Right kidney (tissue), 1 donor: ENCODE data around the gene KRTAP12-4.
"Not testable (repeated sequence)": the region's sequence is repeated elsewhere in the genome, so short reads cannot be mapped to it uniquely, and the experiment has no call there.

Experiments used
- DNase-seq: peaks from one replicate; pipeline ENCODE4 v3.0.0-alpha.2; 2016

Gene KRTAP12-4

DNA sequence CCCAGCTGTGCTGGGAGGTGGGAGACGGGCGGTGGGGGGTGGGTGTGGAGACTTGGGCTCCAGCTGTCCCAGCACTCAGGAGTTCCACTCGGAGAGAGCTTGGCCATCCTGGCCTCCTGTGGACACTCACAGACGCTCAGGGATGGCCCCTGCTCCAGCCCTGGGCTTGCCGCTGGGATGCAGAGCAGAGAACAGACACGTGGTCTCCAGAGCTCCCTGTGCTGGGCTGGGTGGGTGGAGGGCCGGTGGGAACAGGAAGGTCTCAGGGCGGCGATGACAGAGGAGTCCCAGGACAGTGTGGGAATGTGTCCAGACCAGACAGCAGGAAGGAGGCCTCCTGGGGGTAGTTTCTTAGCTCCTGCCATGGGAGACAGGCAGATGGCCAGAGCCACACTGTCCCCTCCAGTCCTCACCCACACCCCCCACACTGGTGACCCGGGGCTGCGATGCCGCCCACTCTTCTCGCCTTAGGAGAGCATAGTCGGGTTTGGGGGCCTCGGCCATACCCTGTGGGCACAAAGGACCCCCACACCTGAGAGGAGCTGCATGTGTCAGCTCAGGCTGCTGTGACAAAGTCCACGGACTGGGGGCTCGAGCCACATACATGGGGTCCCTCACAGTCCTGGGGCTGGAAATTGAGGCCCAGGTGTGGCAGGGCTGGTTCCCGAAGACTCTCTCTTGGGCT, 25.6 kb downstream of the KRTAP12-4 start:
- no peak for DNase-seq

DNA sequence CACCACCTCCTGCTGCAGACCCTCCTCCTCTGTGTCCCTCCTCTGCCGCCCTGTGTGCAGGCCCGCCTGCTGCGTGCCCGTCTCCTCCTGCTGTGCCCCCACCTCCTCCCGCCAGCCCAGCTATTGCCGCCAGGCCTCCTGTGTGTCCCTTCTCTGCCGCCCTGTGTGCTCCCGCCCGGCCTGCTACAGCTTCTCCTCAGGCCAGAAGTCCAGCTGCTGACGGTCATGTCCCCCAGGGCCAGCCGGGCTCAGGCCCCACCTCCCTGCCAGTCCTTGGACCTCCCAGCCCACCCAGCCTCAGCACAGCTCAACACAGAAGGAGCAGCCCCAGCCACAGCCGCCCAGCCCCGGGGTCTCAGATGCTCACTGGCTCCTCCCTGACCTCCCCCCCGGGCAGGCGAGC, 26.6 kb downstream of the KRTAP12-4 start:
- DNase-seq = not testable (repeated sequence)

DNA sequence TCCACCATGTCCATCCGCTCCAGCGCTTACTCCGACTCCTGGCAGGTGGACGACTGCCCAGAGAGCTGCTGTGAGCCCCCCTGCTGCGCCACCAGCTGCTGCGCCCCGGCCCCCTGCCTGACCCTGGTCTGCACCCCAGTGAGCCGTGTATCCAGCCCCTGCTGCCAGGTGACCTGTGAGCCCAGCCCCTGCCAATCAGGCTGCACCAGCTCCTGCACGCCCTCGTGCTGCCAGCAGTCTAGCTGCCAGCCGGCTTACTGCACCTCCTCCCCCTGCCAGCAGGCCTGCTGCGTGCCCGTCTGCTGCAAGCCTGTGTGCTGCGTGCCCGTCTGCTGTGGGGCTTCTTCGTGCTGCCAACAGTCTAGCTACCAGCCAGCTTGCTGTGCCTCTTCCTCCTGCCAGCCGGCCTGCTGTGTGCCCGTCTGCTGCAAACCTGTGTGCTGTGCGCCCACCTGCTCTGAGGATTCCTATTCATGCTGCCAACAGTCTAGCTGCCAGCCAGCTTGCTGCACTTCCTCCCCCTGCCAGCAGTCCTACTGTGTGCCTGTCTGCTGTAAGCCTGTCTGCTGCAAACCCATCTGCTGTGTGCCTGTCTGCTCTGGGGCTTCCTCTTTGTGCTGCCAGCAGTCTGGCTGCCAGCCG, 27.2 kb downstream of the KRTAP12-4 start:
- not testable (repeated sequence) for DNase-seq

DNA sequence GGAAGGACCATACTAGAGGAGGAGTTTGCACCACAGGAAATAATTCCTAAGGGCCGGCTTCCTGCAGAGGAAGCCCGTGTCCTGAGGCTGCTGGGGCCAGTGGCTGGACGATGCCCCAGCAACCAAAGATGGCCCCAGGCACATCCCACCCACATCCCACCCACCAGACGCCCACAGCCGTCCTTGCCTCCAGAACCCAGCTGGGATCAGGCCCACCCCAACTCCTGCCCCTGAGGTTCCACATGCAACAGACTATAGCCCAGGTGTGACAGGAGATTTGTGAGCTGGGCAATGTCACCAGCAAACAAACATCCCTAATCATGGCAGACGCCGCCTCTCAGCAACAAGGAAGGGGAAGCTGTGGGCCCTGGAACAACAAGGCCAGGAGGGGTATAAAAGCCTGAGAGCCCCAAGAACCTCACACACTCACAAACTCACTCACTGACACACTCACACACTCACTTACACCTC, 27.8 kb downstream of the KRTAP12-4 start, which contains the start of gene KRTAP10-9:
Gene KRTAP10-9, plus strand, starts transcription at position 421 of the 471 bp plus-strand sequence. CDS start 79 bp downstream, outside the sequence.
- DNase-seq = no peak

DNA sequence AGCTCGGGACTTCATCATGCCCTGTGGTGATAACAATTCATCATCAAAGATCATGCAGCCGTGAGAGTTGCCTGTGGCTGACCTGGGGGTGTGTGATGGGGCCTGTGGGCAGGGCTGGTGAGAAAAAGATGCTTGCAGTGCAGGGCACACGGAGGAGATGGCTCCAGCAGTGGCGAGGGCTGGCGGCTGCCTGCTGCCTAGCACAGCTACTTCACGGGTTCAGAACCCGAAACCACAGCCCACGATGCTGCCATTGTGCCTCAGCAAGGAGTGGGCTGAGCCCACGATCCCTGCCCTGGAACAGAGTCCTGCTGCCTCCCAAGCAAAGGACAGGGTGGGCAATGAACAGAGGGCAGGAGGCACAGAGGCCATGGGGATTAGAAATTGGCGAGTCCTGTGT, 28.2 kb downstream of the KRTAP12-4 start:
- no peak for DNase-seq

DNA sequence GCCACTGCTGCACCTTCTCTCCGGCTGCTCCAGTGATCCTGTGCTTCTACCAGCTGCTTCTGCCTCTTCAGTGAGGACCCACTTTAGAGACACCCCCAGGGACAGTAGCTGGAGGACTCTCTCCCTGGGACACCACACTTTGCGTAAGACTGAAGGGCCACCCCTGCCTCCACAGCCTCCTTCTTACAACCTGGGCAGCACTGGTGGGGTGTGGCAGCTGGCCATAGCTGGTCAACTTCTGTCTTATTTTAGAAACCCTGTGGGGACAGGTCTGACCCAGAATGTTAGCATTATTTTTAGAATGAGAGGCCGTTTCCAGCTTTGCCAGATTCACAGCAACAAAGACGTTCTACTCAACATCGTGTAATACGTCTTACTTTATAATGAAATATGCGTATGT, 28.7 kb downstream of the KRTAP12-4 start:
- DNase-seq = no peak

DNA sequence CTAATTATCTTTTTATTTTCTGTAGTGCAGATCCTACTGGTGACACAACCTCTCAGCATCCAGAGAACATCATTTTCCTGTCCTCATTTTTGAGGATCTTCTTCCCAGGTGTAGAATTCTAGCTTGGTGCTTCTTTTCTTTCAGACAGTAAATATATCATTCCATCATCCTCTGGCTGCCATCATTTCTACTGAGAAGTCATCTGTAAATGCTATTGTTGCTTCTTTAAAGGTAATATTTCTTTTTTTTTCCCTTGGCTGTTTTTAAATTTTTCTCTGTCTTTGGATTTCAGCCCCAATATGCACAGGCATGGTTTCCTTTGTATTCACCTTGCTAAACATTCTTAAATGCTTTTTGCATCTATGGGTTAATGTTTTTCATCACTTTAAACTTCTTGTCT, 30.9 kb downstream of the KRTAP12-4 start:
- no peak for DNase-seq

DNA sequence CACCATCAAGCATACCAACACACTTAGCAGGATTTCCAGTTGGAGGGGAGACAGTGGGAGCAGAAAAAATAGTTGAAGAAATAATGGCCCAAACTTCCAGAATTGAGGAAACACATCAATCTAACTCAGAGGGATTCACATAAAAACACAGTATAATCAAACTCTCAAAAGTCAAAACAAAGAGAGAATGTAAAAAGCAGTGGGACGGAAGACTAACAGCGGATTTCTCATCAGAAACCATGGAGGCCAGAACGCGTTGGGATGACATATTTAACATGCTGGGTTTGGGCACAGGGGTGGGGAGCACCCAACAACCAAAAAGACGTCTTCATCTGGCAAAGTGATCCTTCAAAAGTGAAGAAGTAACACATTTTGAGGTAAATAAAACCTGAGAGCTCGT, 34.6 kb downstream of the KRTAP12-4 start:
- no peak for DNase-seq

DNA sequence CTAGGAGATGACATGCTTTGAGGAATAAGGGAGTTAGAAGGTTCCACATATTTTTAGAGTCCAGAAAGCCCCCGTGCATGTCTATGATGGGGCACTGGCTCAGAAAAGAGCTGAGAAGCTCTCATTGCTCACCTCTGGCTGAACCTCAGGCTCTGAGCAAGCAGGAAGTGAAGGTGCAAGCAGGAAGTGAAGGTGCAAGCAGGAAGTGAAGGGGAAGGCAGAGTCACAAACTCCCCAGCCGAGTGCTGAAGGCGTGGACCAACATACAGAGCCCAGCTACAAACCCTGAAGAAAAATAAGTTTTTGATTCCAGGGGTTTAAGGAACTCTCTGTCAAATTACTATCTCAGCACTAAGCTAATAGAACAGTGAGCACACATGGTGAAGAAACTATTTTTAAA, 35.5 kb downstream of the KRTAP12-4 start:
- DNase-seq = no peak

DNA sequence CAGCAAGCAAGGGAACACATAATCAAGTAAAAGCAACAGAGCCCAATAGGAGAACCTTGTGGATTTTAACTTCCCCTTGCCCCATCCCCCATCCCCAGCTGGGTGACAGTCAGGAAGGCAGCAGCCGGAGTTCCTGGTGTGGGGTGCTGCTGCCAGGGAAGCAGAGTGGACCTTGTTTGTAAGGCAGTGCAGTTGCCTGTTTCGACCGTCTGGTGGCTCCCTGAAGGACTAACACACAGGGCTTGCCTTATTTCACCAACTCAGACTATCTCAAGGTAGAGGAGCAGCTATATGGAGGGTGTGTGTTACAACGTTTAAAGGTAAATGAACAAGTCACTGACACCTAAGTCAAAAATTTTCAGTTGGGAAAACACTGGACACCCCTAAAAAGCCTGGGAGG, 36.0 kb downstream of the KRTAP12-4 start:
- DNase-seq = no peak

DNA sequence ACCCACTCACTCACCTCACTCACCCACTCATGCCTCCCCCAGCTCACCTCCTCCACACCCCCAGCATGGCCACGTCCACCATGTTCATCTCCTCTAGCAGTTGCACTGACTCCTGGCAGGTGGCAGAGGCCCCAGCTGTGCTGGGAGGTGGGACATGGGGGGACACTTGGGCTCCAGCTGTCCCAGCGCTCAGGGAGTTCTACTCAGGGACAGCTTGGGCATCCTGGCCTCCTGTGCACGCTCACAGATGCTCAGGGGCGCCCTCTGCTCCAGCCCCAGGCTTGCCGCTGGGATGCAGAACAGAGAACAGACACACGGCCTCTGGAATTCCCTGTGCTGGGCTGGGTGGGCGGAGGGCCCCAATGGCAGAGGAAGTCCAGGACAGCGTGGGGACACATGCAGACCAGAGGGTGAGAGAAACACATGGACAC, 37.4 kb downstream of the KRTAP12-4 start:
- DNase-seq = no peak

DNA sequence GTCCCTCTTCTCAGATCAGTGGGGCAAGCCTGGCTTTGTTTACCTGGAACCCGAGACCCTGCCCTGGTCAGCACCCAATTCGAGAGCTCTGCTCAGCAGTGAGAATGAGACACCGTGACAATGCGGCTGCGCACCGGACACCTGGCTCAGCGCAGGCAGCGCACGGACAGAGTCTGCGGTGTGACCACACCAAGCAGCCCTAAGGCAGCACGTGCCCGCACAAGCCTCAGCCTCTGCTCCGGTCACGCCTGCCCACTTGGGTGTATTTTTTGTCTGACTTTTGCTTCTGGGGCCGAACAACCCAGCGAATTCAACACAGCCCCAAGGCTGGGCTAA, 37.9 kb downstream of the KRTAP12-4 start:
- DNase-seq = no peak

DNA sequence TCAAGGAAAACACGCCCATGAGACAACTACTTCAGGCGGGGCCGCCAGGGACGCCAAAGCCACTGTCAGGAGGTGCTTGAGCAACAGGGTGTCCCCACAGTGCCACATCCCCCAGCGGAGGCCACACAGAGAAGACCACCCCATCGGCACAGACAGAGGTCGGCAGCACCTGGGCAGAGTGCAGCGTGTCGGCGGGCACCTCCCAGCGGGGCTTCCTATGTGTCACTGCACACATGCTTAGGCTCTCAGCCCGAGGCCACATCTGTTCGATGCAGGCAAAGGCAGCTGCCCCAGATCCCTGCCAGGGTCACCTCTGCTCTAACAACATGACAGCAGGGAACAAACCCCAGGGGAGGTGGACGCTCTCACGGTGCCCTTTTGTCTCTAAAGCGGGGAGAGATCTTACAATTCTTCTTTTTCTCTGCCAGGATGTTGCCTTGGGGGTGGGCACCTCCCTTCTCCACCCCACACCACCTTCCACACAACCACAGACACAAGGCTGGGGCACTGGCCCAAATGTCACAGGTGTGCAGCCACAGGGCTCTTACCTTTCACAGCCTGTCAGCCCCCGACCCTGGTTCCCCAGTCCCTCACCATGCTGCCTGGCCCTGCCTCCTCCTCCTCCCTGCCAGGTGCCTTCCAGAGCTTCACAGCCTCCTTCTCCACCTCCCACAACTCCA, 38.4 kb downstream of the KRTAP12-4 start:
- no peak for DNase-seq

DNA sequence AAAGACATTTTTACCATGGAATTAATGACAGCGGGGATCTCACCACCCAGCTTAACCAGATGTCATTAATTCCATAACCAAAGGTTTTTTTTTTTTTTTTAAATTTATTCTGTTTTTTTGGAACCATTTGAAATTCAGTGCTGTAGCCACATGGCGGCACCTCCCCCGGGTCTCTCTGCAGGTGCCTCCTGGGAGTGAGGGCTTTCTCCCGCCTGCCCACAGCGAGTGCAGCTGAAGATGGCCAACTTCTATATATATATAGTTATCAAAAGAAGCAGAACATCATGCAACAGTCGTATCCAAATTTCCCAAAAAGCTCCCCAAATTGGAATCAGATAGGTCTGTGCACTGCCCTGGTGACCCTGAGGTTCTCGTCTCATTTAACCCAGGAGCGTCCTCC, 39.0 kb downstream of the KRTAP12-4 start:
- DNase-seq = no peak

DNA sequence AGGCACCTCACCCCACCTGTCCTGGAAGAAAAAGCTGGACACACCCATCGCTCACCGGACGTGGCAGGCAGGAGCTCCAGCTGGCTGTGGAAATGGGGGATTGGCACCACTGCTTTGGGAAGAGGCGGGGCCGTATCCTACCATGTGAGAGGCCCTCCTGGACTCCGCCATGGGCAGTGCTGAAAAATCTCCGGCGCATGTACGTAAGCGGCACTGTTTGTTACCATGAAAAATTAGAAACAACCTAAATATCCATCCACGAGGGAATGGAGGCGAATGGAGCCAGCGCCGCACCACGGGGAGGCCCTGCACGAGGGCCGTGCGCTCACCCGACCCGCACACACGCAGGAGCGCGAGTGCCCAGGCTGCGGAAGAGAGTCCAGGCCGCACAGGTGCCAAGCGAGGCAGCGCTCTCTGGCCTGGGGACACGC, 39.5 kb downstream of the KRTAP12-4 start:
- no peak for DNase-seq

DNA sequence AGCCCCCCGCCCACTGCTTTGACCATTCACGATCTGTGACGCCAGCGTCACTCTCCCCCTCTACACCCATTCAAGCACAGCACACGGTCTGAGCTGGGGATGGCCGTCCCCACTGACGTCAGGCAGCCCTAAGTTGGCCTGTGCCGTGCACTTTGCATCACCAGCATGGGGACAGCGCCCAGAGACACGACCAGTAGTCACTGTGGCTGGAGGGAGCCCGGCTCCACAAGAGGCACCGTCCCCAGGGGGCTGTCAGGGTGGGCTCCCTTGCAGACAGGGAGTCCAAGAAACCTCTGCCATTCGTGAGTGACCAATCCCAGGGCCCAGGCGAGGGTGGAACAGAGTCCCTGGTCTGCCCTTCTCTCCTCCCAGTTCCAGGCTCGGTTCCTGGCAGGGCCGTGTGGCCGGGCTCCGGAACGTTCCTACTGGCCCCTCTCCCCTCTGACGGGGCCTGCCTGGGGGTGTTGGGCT, 40.3 kb downstream of the KRTAP12-4 start:
- DNase-seq = no peak

DNA sequence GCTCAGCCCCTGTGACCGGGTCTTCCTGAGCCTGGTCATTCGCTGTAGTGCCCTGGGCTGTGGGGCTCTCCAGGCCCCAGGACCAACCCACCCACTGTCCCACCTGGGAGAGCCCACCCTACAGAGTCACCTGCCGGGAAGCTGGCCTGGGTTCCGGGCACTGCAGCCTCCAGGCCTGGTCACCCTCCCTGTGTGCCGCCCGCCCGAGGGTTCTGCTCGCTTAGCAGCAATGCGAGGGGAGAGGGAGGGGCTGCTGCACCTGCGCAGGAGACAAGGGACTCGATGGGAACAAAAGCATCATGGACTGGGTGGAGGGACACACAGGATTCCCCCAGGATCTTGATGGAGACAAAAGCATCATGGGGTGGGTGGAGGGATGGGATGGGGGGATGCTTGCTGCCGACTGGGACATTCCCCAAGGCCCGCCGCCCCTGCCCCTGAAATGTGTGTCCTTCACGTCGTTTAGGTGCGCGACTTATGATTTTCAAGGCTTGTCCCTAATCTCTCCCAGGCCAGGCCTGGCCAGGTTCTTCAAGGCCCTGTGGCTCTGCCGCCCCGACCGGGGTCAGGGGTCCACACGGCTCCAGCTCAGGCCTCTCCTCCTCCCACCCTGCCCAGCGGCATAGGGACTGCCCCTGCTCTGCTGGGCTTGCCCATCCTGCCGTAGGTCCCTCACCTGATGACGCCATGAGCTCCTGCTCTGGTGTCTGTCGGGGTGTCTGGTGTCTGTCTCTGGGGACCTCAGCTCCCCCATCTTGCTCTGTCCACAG, 40.9 kb downstream of the KRTAP12-4 start:
- no peak for DNase-seq

DNA sequence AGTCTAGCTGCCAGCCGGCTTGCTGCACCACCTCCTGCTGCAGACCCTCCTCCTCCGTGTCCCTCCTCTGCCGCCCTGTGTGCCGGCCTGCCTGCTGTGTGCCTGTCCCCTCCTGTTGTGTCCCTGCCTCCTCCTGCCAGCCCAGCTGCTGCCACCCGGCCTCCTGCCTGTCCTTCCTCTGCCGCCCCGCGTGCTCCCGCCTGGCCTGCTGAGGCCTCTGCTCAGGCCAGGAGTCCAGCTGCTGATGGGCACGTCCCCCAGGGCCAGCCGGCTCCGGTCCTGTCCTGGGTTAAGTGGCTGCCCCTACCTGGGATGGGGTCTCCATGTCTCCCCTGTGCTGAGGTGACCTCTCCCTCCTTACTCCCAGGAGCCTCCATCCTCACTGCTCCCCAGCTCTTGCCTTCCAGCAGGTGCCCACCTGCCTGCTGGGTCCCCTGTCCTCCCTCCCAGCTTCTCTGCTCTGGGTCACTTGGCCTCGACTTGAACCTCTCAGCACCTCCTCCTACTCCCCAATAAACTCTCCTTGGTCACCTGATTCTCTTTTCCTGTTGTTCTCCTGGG, 41.7 kb downstream of the KRTAP12-4 start:
- no peak for DNase-seq

DNA sequence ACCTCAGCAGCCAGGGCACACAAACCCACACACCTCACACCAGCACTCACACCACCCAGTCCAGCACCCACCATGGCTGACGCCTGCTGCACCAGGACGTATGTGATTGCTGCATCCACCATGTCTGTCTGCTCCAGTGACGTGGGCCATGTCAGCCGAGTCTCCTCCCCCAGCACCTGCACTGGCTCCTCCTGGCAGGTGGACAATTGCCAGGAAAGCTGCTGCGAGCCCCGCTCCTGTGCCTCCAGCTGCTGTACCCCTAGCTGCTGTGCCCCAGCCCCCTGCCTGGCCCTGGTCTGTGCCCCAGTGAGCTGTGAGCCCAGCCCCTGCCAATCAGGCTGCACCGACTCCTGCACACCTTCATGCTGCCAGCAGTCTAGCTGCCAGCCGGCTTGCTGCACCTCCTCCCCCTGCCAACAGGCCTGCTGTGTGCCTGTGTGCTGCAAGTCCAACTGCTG, 42.4 kb downstream of the KRTAP12-4 start, which contains the start of gene KRTAP10-8:
Gene KRTAP10-8, plus strand, starts transcription at position 51 of the 458 bp plus-strand sequence. Its CDS starts 22 bp downstream, at position 73.
- no peak for DNase-seq

DNA sequence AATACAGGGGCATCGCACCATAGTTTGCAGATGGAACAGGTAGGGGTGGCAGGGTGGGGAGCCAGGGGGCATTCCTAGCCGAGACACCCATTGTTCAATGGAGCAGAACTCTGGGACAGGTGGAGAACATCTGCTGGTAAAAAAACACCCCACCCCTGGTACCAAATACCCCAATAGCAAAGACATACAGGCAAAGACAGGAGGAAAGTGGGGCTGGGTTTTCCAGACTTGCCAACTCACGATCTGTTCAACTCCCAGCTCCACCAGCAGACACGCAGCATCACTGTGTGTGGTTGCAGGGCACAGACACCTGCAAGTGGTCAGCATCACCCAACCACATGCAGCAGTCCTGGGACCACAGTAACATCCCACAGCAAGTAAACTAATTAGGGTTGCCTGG, 42.9 kb downstream of the KRTAP12-4 start:
- no peak for DNase-seq

DNA sequence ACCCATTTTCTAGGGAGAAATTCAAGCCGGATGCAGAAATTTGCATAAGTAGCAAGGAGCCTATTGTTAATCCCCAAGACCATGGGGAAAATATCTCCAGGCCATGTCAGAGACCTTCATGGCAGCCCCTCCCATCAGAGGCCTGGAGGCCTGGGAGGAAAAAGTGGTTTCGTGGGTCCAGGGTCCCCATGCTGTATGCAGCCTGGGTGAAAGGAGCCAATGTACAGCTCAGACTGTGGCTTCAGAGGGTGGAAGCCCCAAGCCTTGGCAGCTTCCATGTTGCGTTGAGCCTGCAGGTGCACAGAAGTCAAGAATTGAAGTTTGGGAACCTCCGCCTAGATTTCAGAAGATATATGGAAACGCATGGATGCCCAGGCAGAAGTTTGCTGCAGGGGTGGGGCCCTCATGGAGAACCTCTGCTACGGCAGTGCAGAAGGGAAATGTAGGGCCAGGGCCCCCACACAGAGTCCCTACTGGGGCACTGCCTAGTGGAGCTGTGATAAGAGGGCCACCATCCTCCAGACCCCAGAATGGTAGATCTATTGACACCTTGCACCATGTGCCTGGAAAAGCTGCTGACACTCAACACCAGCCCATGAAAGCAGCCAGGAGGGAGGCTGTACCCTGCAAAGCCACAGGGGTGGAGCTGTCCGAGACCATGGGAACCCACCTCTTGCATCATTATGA, 44.2 kb downstream of the KRTAP12-4 start:
- DNase-seq = not testable (repeated sequence)
